AG20443 (cell line): ENCODE data around the gene SPATA2.
A peak's percentile ranks its signal among the peaks of the same experiment; 100 is the strongest.
"Not testable (repeated sequence)": the region's sequence is repeated elsewhere in the genome, so short reads cannot be mapped to it uniquely, and the experiment has no call there.

ENCODE experiments used
- DNase-seq: peaks from one replicate; pipeline ENCODE4 v3.0.0; 2012; ENCODE audit warnings: low spot score, mixed read lengths

SPATA2 gene

GRCh38 chr20:49885558-49886332 is 29.6 kb downstream of the SPATA2 start:
- no peak for DNase-seq

- DNase-seq, result no peak
Measured at GRCh38 chr20:49883246-49883802, 32.0 kb downstream of the SPATA2 start.

GRCh38 chr20:49882171-49882970 is 33.0 kb downstream of the SPATA2 start:
- DNase-seq, result no peak

GRCh38 chr20:49880724-49881445 is 34.4 kb downstream of the SPATA2 start:
- DNase-seq, result no peak

GRCh38 chr20:49880177-49880576 is 35.2 kb downstream of the SPATA2 start:
- DNase-seq, result no peak

- no peak for DNase-seq
Measured at GRCh38 chr20:49878977-49879376, 36.4 kb downstream of the SPATA2 start.

- no peak for DNase-seq
Measured at GRCh38 chr20:49877386-49877921, 37.9 kb downstream of the SPATA2 start.

- no peak for DNase-seq
Measured at GRCh38 chr20:49874696-49875095, 40.6 kb downstream of the SPATA2 start.

- no peak for DNase-seq
Measured at GRCh38 chr20:49872056-49872455, 43.3 kb downstream of the SPATA2 start.

GRCh38 chr20:49871391-49871948 is 43.9 kb downstream of the SPATA2 start:
- DNase-seq, result no peak

GRCh38 chr20:49870261-49870660 is 45.1 kb downstream of the SPATA2 start:
- DNase-seq, result no peak

- no peak for DNase-seq
Measured at GRCh38 chr20:49868964-49869363, 46.4 kb downstream of the SPATA2 start.

GRCh38 chr20:49868538-49868937 is 46.8 kb downstream of the SPATA2 start:
- no peak for DNase-seq

GRCh38 chr20:49867453-49868215 is 47.7 kb downstream of the SPATA2 start:
- no peak for DNase-seq

- peak; percentile 63 for DNase-seq
Measured at GRCh38 chr20:49866051-49866450, 49.3 kb downstream of the SPATA2 start.

GRCh38 chr20:49865559-49865958 is 49.8 kb downstream of the SPATA2 start:
- DNase-seq, result peak; percentile 62

- DNase-seq, result no peak
Measured at GRCh38 chr20:49863666-49864065, 51.7 kb downstream of the SPATA2 start.

GRCh38 chr20:49862607-49863200 is 52.6 kb downstream of the SPATA2 start:
- no peak for DNase-seq

- not testable (repeated sequence) for DNase-seq
Measured at GRCh38 chr20:49861232-49861631, 54.1 kb downstream of the SPATA2 start.

- DNase-seq, result no peak
Measured at GRCh38 chr20:49859807-49860206, 55.5 kb downstream of the SPATA2 start.

GRCh38 chr20:49859011-49859410 is 56.3 kb downstream of the SPATA2 start:
- no peak for DNase-seq
